NCI-H1417 treated with DMSO at 0.1 percent for 48 hours (cell line): ENCODE data around the gene CLUH.
"Not testable (repeated sequence)": the region's sequence is repeated elsewhere in the genome, so short reads cannot be mapped to it uniquely, and the experiment has no call there.

Source experiments
- DNase-seq: peaks from one replicate; lab custom pipeline; 2025; lab: John Stamatoyannopoulos, UW

The CLUH gene

DNA sequence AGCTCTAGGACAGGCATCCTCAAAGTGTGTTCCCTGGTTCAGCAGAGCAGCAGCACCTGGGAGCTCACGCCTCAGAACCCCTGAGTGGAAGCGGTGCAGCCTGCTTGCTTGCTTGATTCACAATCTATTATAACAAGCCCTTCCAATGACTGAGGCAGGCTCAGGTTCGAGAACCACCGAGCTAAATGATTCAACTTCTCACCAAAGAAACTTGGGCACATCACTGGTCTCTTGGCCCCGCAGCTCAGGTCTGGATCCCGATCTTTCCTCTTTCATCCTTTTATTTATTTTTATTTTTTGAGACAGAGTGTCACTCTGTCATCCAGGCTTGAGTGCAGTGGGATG is 24.5 kb downstream of the CLUH start:
- no peak for DNase-seq

- DNase-seq: no peak
Measured at GRCh38 chr17:2685696-2686095, 25.9 kb downstream of the CLUH start.

DNA sequence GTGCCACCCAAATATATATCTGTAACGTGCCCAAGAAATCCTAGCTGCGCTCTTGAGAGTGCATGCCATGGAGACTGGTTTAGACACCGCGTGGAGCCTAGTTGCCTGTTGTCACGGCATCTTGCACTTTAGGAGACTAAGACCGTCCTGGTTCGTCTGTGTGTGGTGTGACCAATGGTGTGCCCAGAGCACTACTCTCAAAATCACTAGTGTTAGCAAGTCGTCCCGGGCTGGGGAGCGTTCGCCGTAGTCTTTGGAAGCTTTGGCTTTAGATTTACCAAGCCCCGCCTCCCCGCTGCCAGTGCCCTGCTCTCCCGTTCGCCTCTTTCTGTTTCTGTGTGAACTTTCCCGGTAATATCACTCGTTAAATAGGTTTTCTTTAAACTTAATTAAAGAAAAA is 27.0 kb downstream of the CLUH start:
- no peak for DNase-seq

DNA sequence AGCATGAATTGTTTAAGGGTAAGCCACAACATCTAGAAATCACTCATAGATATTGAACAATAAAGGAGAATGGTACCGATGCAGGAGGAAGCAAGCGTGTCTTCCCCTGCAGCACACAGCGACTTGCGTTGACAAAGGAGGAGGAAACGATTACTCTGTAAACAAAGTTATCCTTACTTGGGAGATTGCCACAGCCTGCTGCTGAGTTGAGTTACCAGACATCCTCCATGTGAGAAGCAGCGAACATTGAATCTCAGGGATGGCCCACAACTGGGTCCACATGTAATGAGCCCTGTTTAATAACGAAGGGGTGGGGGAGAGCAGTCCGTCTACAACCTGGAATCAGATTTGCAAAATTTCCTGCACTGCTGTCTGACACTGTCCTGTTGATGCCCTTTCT is 27.7 kb downstream of the CLUH start:
- no peak for DNase-seq

GRCh38 chr17:2682176-2682938 is 29.2 kb downstream of the CLUH start:
- DNase-seq: no peak

DNA sequence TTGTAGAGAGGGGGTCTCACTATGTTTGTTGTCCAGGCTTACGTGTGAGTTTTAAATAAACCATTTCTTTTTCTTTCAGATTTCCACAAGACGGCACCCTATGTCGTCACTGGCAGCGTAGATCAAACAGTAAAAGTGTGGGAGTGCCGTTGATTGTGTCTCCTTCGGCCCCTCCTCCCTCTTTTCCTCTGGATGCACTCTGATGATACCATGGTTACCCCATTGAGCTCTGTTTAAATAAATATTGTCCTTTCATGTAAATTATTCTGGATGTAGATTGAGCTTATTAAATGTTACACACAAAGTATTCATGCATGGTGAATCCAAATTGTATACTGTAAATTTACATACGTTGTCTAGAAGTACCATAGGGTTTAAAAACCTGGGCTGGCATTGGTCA is 29.9 kb downstream of the CLUH start:
- DNase-seq: no peak

GRCh38 chr17:2680961-2681360 is 30.6 kb downstream of the CLUH start:
- no peak for DNase-seq

DNA sequence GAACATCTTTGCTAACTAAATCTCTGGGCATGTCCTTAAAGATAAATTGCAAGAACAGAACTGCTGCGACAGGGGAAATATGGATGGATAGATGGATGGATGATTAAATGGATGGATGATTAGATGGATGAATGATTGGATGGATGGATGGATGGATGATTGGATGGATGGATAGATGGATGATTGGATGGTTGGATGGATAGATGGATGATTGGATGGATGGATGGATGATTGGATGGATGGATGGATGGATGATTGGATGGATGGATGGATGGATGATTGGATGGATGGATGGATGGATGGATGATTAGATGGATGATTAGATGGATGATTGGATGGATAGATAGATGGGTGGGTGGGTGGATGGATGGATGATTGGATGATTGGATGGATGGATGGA is 32.3 kb downstream of the CLUH start:
- DNase-seq: not testable (repeated sequence)

- no peak for DNase-seq
Measured at GRCh38 chr17:2672026-2672425, 39.5 kb downstream of the CLUH start.

GRCh38 chr17:2660410-2660809 is 51.2 kb downstream of the CLUH start:
- DNase-seq: not testable (repeated sequence)

GRCh38 chr17:2659337-2659736 is 52.2 kb downstream of the CLUH start:
- DNase-seq: not testable (repeated sequence)

- DNase-seq: no peak
Measured at GRCh38 chr17:2656283-2656682, 55.3 kb downstream of the CLUH start.

DNA sequence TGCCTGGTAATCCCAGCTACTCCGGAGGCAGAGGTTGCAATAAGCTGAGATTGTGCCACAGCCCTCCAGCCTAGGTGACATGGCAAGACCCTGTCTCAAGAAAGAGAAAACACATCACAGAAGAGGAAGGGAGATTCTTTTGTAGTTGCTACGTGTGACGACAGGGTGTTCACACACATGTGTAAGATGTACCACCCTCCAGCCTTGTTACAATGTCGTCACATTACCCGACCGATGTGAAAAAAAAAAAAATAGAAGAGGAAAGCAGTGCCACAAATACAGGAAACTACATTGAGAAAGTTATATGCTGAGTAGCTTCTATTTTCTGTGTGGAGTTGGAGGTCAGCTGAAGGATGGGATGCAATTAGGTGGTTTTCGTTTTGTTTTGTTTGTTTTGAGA is 56.0 kb downstream of the CLUH start:
- DNase-seq: no peak

DNA sequence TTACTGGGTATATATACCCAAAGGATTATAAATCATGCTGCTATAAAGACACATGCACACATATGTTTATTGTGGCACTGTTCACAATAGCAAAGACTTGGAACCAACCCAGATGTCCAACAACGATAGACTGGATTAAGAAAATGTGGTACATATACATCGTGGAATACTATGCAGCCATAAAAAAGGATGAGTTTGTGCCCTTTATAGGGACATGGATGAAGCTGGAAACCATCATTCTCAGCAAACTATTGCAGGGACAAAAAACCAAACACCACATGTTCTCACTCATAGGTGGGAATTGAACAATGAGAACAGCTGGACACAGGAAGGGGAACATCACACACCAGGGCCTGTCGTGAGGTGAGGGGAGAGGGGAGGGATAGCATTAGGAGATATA is 58.7 kb downstream of the CLUH start:
- not testable (repeated sequence) for DNase-seq

DNA sequence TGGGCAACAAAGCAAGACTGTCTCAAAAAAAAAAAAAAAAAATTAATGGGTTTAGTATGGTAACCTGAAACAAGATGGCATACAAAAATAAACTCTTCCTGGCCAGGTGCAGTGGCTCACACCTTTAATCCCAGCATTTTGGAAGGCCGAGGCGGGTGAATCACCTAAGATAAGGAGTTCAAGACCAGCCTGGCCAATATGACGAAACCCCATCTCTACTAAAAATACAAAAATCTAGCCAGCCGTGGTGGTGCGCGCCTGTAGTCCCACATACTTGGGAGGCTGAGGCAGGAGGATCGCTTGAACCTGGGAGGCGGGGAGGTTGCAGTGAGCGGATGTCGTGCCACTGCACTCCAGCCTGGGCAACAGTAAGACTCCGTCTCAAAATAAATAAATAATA is 62.4 kb downstream of the CLUH start:
- DNase-seq: no peak

GRCh38 chr17:2647957-2648356 is 63.6 kb downstream of the CLUH start:
- DNase-seq: no peak

- no peak for DNase-seq
Measured at GRCh38 chr17:2644971-2645370, 66.6 kb downstream of the CLUH start.
